WTC11 (cell line): ENCODE results near the gene SPTAN1. TPM values are rescaled to one million over a fixed set of nuclear protein-coding genes. Genes with fewer than 3 reads are reported as not detected.
A peak's percentile ranks its signal among the peaks of the same experiment; 100 is the strongest.

Experiments
- ATAC-seq: fragments of 200-7000 bp; cut with Tn5 transposase; 2 replicates; pipeline ENCODE4 v1.10.0; 2021; ENCODE audit warnings: mild to moderate bottlenecking, moderate library complexity
- CTCF ChIA-PET: fragments of 300-600 bp; sonication (Branson Sonifier 250); formaldehyde crosslinking; loops from one replicate; lab custom pipeline; 2021; ENCODE audit warnings: antibody characterized with exemption; lab: Charles Lee
- POLR2A ChIA-PET: fragments of 350-600 bp; sonication (Branson Sonifier 250); formaldehyde crosslinking; loops from one replicate; lab custom pipeline; 2021; ENCODE audit warnings: antibody characterized with exemption; lab: Charles Lee
- DNase-seq: peaks from one replicate; pipeline ENCODE4 v3.0.0; 2021; ENCODE audit warnings: low spot score
- H3K27ac Mint-ChIP-seq: 2 replicates; pipeline ENCODE4 v1.8.0; 2021; ENCODE audit warnings: mixed read lengths
- H3K27me3 Mint-ChIP-seq: 2 replicates; pipeline ENCODE4 v1.8.0; 2021; ENCODE audit warnings: low read depth, mild to moderate bottlenecking, moderate library complexity, mixed read lengths
- H3K36me3 Mint-ChIP-seq: 2 replicates; pipeline ENCODE4 v1.8.0; 2021; ENCODE audit warnings: mixed read lengths
- H3K4me1 Mint-ChIP-seq: 2 replicates; pipeline ENCODE4 v1.8.0; 2022; ENCODE audit warnings: mixed read lengths
- H3K4me3 Mint-ChIP-seq: 2 replicates; pipeline ENCODE4 v1.8.0; 2021; ENCODE audit warnings: mild to moderate bottlenecking, moderate library complexity, mixed read lengths
- H3K9me3 Mint-ChIP-seq: 2 replicates; pipeline ENCODE4 v1.8.0; 2021; ENCODE audit warnings: mixed read lengths
- CREM ChIP-seq: sonication (generic); formaldehyde crosslinking; IDR thresholded peaks from 2 replicates; pipeline ENCODE4 v1.8.1; 2022; ENCODE audit warnings: mild to moderate bottlenecking, missing genetic modification reagents, moderate library complexity
- ERG ChIP-seq: fragments of 250-450 bp; sonication (Bioruptor Pico); IDR thresholded peaks from 2 replicates; pipeline ENCODE4 v1.8.0; 2021; ENCODE audit warnings: mild to moderate bottlenecking
- ESRRA ChIP-seq: sonication (generic); formaldehyde crosslinking; IDR thresholded peaks from 2 replicates; pipeline ENCODE4 v1.8.1; 2022; ENCODE audit warnings: mild to moderate bottlenecking, missing genetic modification reagents, borderline replicate concordance
- ETV6 ChIP-seq: sonication (generic); formaldehyde crosslinking; IDR thresholded peaks from 2 replicates; pipeline ENCODE4 v1.8.1; 2022; ENCODE audit warnings: mild to moderate bottlenecking, missing genetic modification reagents
- FOXJ3 ChIP-seq: sonication (generic); formaldehyde crosslinking; IDR thresholded peaks from 2 replicates; pipeline ENCODE4 v1.9.0; 2021; ENCODE audit warnings: missing genetic modification reagents, mild to moderate bottlenecking, borderline replicate concordance
- GRHL2 ChIP-seq: fragments of 250-450 bp; sonication (Bioruptor Pico); IDR thresholded peaks from 2 replicates; pipeline ENCODE4 v1.8.0; 2022; ENCODE audit warnings: mild to moderate bottlenecking, moderate library complexity; ENCODE audit not compliant: insufficient replicate concordance, severe bottlenecking
- JAZF1 ChIP-seq: fragments of 250-450 bp; sonication (Bioruptor Pico); IDR thresholded peaks from 2 replicates; pipeline ENCODE4 v1.9.0; 2021; ENCODE audit warnings: moderate library complexity, mild to moderate bottlenecking, inconsistent platforms
- KAT7 ChIP-seq: sonication (generic); formaldehyde crosslinking; IDR thresholded peaks from 2 replicates; pipeline ENCODE4 v1.8.1; 2023; ENCODE audit warnings: missing genetic modification reagents, mild to moderate bottlenecking, borderline replicate concordance
- NFE2L1 ChIP-seq: sonication (generic); formaldehyde crosslinking; IDR thresholded peaks from 2 replicates; pipeline ENCODE4 v1.8.1; 2023; ENCODE audit warnings: missing genetic modification reagents
- SMAD3 ChIP-seq: sonication (generic); formaldehyde crosslinking; IDR thresholded peaks from 2 replicates; pipeline ENCODE4 v1.8.0; 2022; ENCODE audit warnings: missing genetic modification reagents, mild to moderate bottlenecking, borderline replicate concordance
- USF1 ChIP-seq: sonication (generic); formaldehyde crosslinking; IDR thresholded peaks from 2 replicates; pipeline ENCODE4 v1.8.0; 2022; ENCODE audit warnings: mild to moderate bottlenecking, missing genetic modification reagents
- ZNF317 ChIP-seq: sonication (generic); formaldehyde crosslinking; IDR thresholded peaks from 2 replicates; pipeline ENCODE4 v1.8.1; 2023; ENCODE audit warnings: low read depth, mild to moderate bottlenecking, moderate library complexity, missing genetic modification reagents, borderline replicate concordance
- ZNF416 ChIP-seq: fragments of 250-450 bp; sonication (Bioruptor Pico); IDR thresholded peaks from 2 replicates; pipeline ENCODE4 v1.9.0; 2021; ENCODE audit warnings: mild to moderate bottlenecking, inconsistent platforms
- ZNF671 ChIP-seq: fragments of 250-450 bp; sonication (Bioruptor Pico); IDR thresholded peaks from 2 replicates; pipeline ENCODE4 v1.8.0; 2021; ENCODE audit warnings: mild to moderate bottlenecking
- ZSCAN18 ChIP-seq: fragments of 250-450 bp; sonication (Bioruptor Pico); IDR thresholded peaks from 2 replicates; pipeline ENCODE4 v2.1.2; 2022; ENCODE audit warnings: mild to moderate bottlenecking, moderate library complexity
- total RNA-seq: library from RNA; stranded (reverse); gene quantifications from 3 replicates; pipeline ENCODE4 v1.2.3, GENCODE V29; 2021
- TF ChIP-seq, protein P1 (sequence below): sonication (generic); formaldehyde crosslinking; IDR thresholded peaks from 2 replicates; pipeline ENCODE4 v1.8.0; 2023; ENCODE audit warnings: missing genetic modification reagents
- TF ChIP-seq, protein P2 (sequence below): sonication (generic); formaldehyde crosslinking; IDR thresholded peaks from 2 replicates; pipeline ENCODE4 v1.8.1; 2022; ENCODE audit warnings: low read depth, missing genetic modification reagents, borderline replicate concordance
- TF ChIP-seq, protein P3 (sequence below): sonication (generic); formaldehyde crosslinking; IDR thresholded peaks from 2 replicates; pipeline ENCODE4 v1.8.1; 2022; ENCODE audit warnings: low read depth, mild to moderate bottlenecking, moderate library complexity, missing genetic modification reagents, borderline replicate concordance

The SPTAN1 gene
- total RNA-seq, 1 experiment from 2014 or later = 255 TPM

DNA sequence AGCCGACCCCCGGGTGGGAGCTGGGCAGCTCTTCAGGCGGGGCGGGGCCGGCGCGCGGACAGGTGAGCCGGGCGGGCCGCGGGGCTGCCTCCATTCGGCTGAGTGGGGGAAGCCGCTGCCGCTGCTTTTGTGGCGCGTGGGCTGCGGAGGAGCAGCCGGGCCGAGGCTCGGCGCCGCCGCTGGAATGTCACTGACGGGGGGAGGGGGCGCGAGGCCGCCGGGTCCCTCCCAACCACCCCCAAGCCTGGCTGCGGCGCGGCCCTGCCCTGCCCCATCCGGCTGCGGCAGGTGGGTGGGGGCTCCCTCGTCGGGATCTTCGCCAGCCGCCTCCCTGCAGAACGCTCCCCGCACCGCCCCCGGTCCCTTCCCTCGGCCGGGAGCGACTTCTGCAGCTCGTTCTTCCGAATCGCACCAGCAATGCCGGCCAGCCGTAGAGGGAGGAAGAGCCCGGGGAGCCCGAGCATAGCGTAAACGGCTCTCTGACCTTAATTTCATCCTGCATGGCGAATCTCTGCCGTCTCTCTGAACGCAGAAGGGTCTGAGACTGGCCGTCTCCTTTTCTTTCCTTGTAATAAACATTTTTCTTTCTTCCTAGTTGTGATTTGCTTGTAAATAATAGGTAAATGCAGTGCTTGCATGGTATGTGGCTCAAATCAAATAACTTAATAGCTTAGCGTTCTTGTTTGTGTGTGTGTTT lies 505 bp downstream of the SPTAN1 start (continued):
- TF ChIP-seq, protein P1, sequence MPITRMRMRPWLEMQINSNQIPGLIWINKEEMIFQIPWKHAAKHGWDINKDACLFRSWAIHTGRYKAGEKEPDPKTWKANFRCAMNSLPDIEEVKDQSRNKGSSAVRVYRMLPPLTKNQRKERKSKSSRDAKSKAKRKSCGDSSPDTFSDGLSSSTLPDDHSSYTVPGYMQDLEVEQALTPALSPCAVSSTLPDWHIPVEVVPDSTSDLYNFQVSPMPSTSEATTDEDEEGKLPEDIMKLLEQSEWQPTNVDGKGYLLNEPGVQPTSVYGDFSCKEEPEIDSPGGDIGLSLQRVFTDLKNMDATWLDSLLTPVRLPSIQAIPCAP (CRISPR knock-in tag) = 0 out of 2 replicates have a peak, but pooled peaks have one; percentile 35
- TF ChIP-seq GRHL2 (no peak), CREM (CRISPR knock-in tag) (0 out of 2 replicates have a peak, but pooled peaks have one; percentile 25), KAT7 (CRISPR knock-in tag) (no peak), SMAD3 (CRISPR knock-in tag) (no peak), ESRRA (CRISPR knock-in tag) (no peak; the same call in 1 of the 2 replicates), FOXJ3 (no peak), USF1 (no peak), ETV6 (CRISPR knock-in tag) (0 out of 2 replicates have a peak, but pooled peaks have one; percentile 37), ZNF317 (CRISPR knock-in tag) (no peak; the same call in 1 of the 2 replicates), NFE2L1 (CRISPR knock-in tag) (0 out of 2 replicates have a peak, but pooled peaks have one; percentile 54), JAZF1 (CRISPR knock-in tag) (no peak), ZNF416 (CRISPR knock-in tag) (no peak), ZNF671 (no peak)
- TF ChIP-seq, protein P2, sequence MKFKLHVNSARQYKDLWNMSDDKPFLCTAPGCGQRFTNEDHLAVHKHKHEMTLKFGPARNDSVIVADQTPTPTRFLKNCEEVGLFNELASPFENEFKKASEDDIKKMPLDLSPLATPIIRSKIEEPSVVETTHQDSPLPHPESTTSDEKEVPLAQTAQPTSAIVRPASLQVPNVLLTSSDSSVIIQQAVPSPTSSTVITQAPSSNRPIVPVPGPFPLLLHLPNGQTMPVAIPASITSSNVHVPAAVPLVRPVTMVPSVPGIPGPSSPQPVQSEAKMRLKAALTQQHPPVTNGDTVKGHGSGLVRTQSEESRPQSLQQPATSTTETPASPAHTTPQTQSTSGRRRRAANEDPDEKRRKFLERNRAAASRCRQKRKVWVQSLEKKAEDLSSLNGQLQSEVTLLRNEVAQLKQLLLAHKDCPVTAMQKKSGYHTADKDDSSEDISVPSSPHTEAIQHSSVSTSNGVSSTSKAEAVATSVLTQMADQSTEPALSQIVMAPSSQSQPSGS (CRISPR knock-in tag) = no peak
- TF ChIP-seq, protein P3, sequence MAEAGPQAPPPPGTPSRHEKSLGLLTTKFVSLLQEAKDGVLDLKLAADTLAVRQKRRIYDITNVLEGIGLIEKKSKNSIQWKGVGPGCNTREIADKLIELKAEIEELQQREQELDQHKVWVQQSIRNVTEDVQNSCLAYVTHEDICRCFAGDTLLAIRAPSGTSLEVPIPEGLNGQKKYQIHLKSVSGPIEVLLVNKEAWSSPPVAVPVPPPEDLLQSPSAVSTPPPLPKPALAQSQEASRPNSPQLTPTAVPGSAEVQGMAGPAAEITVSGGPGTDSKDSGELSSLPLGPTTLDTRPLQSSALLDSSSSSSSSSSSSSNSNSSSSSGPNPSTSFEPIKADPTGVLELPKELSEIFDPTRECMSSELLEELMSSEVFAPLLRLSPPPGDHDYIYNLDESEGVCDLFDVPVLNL = no peak

DNA sequence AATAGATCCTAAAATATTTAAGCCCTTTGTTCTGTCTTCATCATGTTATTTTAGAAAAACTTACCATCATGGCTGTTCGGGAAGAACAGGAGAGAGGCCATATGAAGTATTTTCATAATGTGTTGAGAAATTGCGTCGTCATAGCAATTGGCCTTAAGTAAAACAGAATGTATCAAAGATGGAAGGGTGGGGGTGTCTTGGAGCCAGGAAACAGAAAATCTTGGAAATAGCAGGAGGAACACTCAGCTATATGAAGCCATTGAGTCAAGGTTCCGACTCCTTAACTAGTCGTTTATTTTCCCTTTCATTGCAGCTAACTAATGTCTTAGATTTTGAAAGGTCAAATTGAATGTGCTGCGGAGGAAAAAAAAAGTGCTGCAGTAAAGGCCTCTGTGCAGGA lies 1.3 kb downstream of the SPTAN1 start:
- Mint-ChIP-seq H3K4me3 (no peak overlapping the region), H3K4me1 (peaks cover 39% of the 10 kb centered on the region), H3K27ac (no peak overlapping the region), H3K36me3 (no peaks in the 10 kb centered on the region), H3K27me3 (peaks cover 3% of the 10 kb centered on the region; the same call in 1 of the 2 replicates), H3K9me3 (no peaks in the 10 kb centered on the region)
- no peak for DNase-seq
- TF ChIP-seq ESRRA (CRISPR knock-in tag) (no peak), ERG (CRISPR knock-in tag) (no peak), ZSCAN18 (CRISPR knock-in tag) (no peak)
- ATAC-seq = no peak
- ChIA-PET CTCF (interaction anchor here (1.2 to 4.0 kb wide), 2 partner anchors 115 to 258 kb away, joined by 3 to 26 read pairs; no protein-coding TSS in a partner anchor), POLR2A (interaction anchor here (1.8 kb wide), 1 partner anchor 49 kb away, joined by 5 read pairs; the partner anchor contains the start of gene GLE1)
